Caco-2 (cell line): ENCODE measurements around the gene GZF1. TPM values are rescaled to one million over a fixed set of nuclear protein-coding genes. Genes with fewer than 3 reads are reported as not detected.

Experiments
- BruUV-seq: library from RNA; stranded (reverse); fragments of 400-500 nt; replicated peaks from 2 replicates; lab custom pipeline; 2021; lab: Mats Ljungman, UMichigan
- CTCF ChIA-PET: fragments of 300-600 bp; sonication (Branson Sonifier 250); formaldehyde crosslinking; loops from one replicate; lab custom pipeline; 2022; ENCODE audit warnings: antibody characterized with exemption; lab: Charles Lee
- POLR2A ChIA-PET: fragments of 300-600 bp; sonication (Branson Sonifier 250); formaldehyde crosslinking; loops from one replicate; lab custom pipeline; 2022; ENCODE audit warnings: antibody characterized with exemption; lab: Charles Lee
- DNase-seq, 2 experiments: peaks; one replicate each; pipeline versions ENCODE4 v3.0.0 to v3.0.0-alpha.2; 2020 to 2022
- H3K27me3 ChIP-seq: replicated peaks from 2 replicates; pipeline ENCODE4 v1.6.0; 2011; ENCODE audit warnings: low read length; ENCODE audit not compliant: control insufficient read depth, insufficient read depth
- H3K36me3 ChIP-seq: 2 replicates; pipeline ENCODE4 v1.5.1; 2011; ENCODE audit warnings: low read length; ENCODE audit not compliant: control insufficient read depth, insufficient read depth
- H3K4me1 ChIP-seq: fragments of 250-450 bp; sonication (Bioruptor Pico); 2 replicates; pipeline ENCODE4 v1.5.1; 2020; ENCODE audit warnings: mild to moderate bottlenecking
- H3K4me3 ChIP-seq: 2 replicates; pipeline ENCODE4 v1.5.1; 2011; ENCODE audit warnings: low read depth, mild to moderate bottlenecking, control low read depth, low read length
- H3K9me3 ChIP-seq: fragments of 250-450 bp; sonication (Bioruptor Pico); 2 replicates; pipeline ENCODE4 v1.5.1; 2020; ENCODE audit warnings: mild to moderate bottlenecking, moderate library complexity
- H3K27ac Mint-ChIP-seq: one replicate; pipeline ENCODE4 v1.8.0; 2022; ENCODE audit warnings: mixed read lengths; ENCODE audit not compliant: unreplicated experiment
- H3K27me3 Mint-ChIP-seq: one replicate; pipeline ENCODE4 v1.8.0; 2022; ENCODE audit warnings: mixed read lengths; ENCODE audit not compliant: insufficient read depth, unreplicated experiment
- H3K36me3 Mint-ChIP-seq: one replicate; pipeline ENCODE4 v1.8.0; 2022; ENCODE audit warnings: mild to moderate bottlenecking, mixed read lengths; ENCODE audit not compliant: insufficient read depth, unreplicated experiment
- H3K4me1 Mint-ChIP-seq: one replicate; pipeline ENCODE4 v1.8.0; 2022; ENCODE audit warnings: low read depth, mixed read lengths; ENCODE audit not compliant: unreplicated experiment
- H3K4me3 Mint-ChIP-seq: one replicate; pipeline ENCODE4 v1.8.0; 2022; ENCODE audit warnings: mild to moderate bottlenecking, moderate library complexity, mixed read lengths; ENCODE audit not compliant: unreplicated experiment
- H3K9me3 Mint-ChIP-seq: one replicate; pipeline ENCODE4 v1.8.0; 2022; ENCODE audit warnings: mixed read lengths; ENCODE audit not compliant: unreplicated experiment
- intact Hi-C: fragments of 100-400 bp; cut with micrococcal nuclease; formaldehyde crosslinking; loops from one replicate; pipeline ENCODE4 v1.10.0; 2022; ENCODE audit not compliant: unreplicated experiment
- total RNA-seq: library from RNA; stranded (reverse); gene quantifications from 2 replicates; pipeline ENCODE4 v1.2.3, GENCODE V29; 2022
- TF ChIP-seq, protein P1 (sequence below), 2 experiments: fragments of 200-600 bp in 1 of 2; IDR thresholded peaks; 1 replicate in 1 of 2; 2 replicates in 1 of 2; pipeline versions ENCODE4 v1.5.1 to v1.8.0; 2011 to 2022; ENCODE audit warnings: antibody characterized with exemption in 1 of 2, control low read depth in 1 of 2, inconsistent platforms in 1 of 2, low read depth in 1 of 2, low read length in 1 of 2, mild to moderate bottlenecking in 1 of 2, moderate library complexity in 1 of 2; ENCODE audit not compliant: insufficient read depth in 1 of 2, severe bottlenecking in 1 of 2, unreplicated experiment in 1 of 2

The GZF1 gene
- total RNA-seq, 1 experiment from 2014 or later = 18.4 TPM

- intact Hi-C loops = no loop called here
- POLR2A ChIA-PET = no interaction called here
- Histone ChIP-seq H3K4me3 (no peak overlapping the region), H3K27me3 (no peaks in the 10 kb centered on the region), H3K36me3 (peaks cover 2% of the 10 kb centered on the region), H3K9me3 (no peaks in the 10 kb centered on the region), H3K4me1 (peaks cover 13% of the 10 kb centered on the region)
- CTCF ChIA-PET = no interaction called here
- Mint-ChIP-seq H3K36me3 (peaks cover 77% of the 10 kb centered on the region), H3K4me1 (peaks cover 17% of the 10 kb centered on the region), H3K27ac (peak overlapping the region; percentile 19), H3K4me3 (no peak overlapping the region), H3K27me3 (no peaks in the 10 kb centered on the region), H3K9me3 (no peaks in the 10 kb centered on the region)
- TF ChIP-seq, protein P1, sequence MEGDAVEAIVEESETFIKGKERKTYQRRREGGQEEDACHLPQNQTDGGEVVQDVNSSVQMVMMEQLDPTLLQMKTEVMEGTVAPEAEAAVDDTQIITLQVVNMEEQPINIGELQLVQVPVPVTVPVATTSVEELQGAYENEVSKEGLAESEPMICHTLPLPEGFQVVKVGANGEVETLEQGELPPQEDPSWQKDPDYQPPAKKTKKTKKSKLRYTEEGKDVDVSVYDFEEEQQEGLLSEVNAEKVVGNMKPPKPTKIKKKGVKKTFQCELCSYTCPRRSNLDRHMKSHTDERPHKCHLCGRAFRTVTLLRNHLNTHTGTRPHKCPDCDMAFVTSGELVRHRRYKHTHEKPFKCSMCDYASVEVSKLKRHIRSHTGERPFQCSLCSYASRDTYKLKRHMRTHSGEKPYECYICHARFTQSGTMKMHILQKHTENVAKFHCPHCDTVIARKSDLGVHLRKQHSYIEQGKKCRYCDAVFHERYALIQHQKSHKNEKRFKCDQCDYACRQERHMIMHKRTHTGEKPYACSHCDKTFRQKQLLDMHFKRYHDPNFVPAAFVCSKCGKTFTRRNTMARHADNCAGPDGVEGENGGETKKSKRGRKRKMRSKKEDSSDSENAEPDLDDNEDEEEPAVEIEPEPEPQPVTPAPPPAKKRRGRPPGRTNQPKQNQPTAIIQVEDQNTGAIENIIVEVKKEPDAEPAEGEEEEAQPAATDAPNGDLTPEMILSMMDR (IDR thresholded peaks at IDR 0.05; ENCODE audit: insufficient read depth in 1 of 2, low read depth in 1 of 2, low read length in 1 of 2, severe bottlenecking in 1 of 2, unreplicated experiment in 1 of 2) = no peak
- DNase-seq = no peak
- BruUV-seq = no TSS peak
Observed at GRCh38 chr20:23366384-23366783, 4.4 kb downstream of the GZF1 start.

GRCh38 chr20:23367770-23368169 lies 5.8 kb downstream of the GZF1 start:
- TF ChIP-seq, protein P1 (IDR thresholded peaks at IDR 0.05; ENCODE audit: insufficient read depth in 1 of 2, low read depth in 1 of 2, low read length in 1 of 2, severe bottlenecking in 1 of 2, unreplicated experiment in 1 of 2) = no peak
- POLR2A ChIA-PET = interaction anchor here (1.7 kb wide), 1 partner anchor 10 kb away, joined by 9 read pairs; no protein-coding TSS in a partner anchor
- Histone ChIP-seq H3K36me3 (peaks cover 5% of the 10 kb centered on the region), H3K27me3 (no peaks in the 10 kb centered on the region), H3K4me3 (no peak overlapping the region), H3K4me1 (peaks cover 13% of the 10 kb centered on the region), H3K9me3 (no peaks in the 10 kb centered on the region)
- no peaks in the 10 kb centered on the region for H3K27me3 Mint-ChIP-seq
- H3K4me3 Mint-ChIP-seq = no peak overlapping the region
- BruUV-seq = no TSS peak
- no peak for DNase-seq
- H3K9me3 Mint-ChIP-seq = no peaks in the 10 kb centered on the region
- no peak overlapping the region for H3K27ac Mint-ChIP-seq
- H3K36me3 Mint-ChIP-seq = peaks cover 75% of the 10 kb centered on the region
- intact Hi-C loops = no loop called here
- CTCF ChIA-PET = no interaction called here
- peaks cover 17% of the 10 kb centered on the region for H3K4me1 Mint-ChIP-seq

GRCh38 chr20:23368316-23369071 lies 6.5 kb downstream of the GZF1 start:
- Mint-ChIP-seq H3K27me3 (no peaks in the 10 kb centered on the region), H3K27ac (no peak overlapping the region), H3K4me3 (no peak overlapping the region), H3K4me1 (peaks cover 10% of the 10 kb centered on the region), H3K36me3 (peaks cover 70% of the 10 kb centered on the region), H3K9me3 (no peaks in the 10 kb centered on the region)
- intact Hi-C loops = no loop called here
- Histone ChIP-seq H3K9me3 (no peaks in the 10 kb centered on the region), H3K4me3 (no peak overlapping the region), H3K27me3 (no peaks in the 10 kb centered on the region), H3K36me3 (peaks cover 6% of the 10 kb centered on the region), H3K4me1 (peaks cover 7% of the 10 kb centered on the region)
- TF ChIP-seq, protein P1 (IDR thresholded peaks at IDR 0.05; ENCODE audit: insufficient read depth in 1 of 2, low read depth in 1 of 2, low read length in 1 of 2, severe bottlenecking in 1 of 2, unreplicated experiment in 1 of 2) = no peak
- no TSS peak for BruUV-seq
- ChIA-PET CTCF (no interaction called here), POLR2A (interaction anchor here (0.8 to 1.7 kb wide), 2 partner anchors 10 to 53 kb away, joined by 3 to 9 read pairs; partner anchors contain the start of gene NAPB)
- DNase-seq = no peak
